SK-N-SH (cell line): ENCODE data around the gene KLHDC7B.

ENCODE experiments used
- CTCF ChIP-seq: fragments of 200-600 bp; sonication (generic); IDR thresholded peaks from 2 replicates; pipeline ENCODE4 v1.6.1; 2017; ENCODE audit warnings: antibody characterized with exemption, mild to moderate bottlenecking, moderate library complexity
- FOXM1 ChIP-seq: IDR thresholded peaks from 2 replicates; pipeline ENCODE4 v1.4.0; 2012; ENCODE audit warnings: low read depth, mild to moderate bottlenecking
- GABPA ChIP-seq: IDR thresholded peaks from 2 replicates; pipeline ENCODE4 v1.4.0; 2012; ENCODE audit warnings: low read depth, mild to moderate bottlenecking
- NFIC ChIP-seq: IDR thresholded peaks from 2 replicates; pipeline ENCODE4 v1.4.0; 2012; ENCODE audit warnings: borderline replicate concordance
- RAD21 ChIP-seq: IDR thresholded peaks from 2 replicates; pipeline ENCODE4 v1.6.1; 2012; ENCODE audit warnings: mild to moderate bottlenecking, low read length
- YY1 ChIP-seq: IDR thresholded peaks from 2 replicates; pipeline ENCODE4 v1.4.0; 2012; ENCODE audit warnings: low read depth, mild to moderate bottlenecking

GRCh38 chr22:50532824-50533796 is 12.6 kb upstream of the KLHDC7B start:
- TF ChIP-seq GABPA (no peak), NFIC (no peak), FOXM1 (no peak), RAD21 (no peak), YY1 (no peak), CTCF (no peak)
